PC-9 (cell line): Measurements from ENCODE around the gene TEDC1.

Experiments used
- CTCF ChIP-seq: fragments of 200-600 bp; sonication (generic); conservative IDR thresholded peaks from 2 replicates; pipeline ENCODE4 v1.6.1; 2017; ENCODE audit warnings: mixed run types, antibody characterized with exemption, mild to moderate bottlenecking, moderate library complexity
- EZH2 ChIP-seq: fragments of 200-600 bp; sonication (generic); IDR thresholded peaks from 2 replicates; pipeline ENCODE4 v1.8.0; 2017; ENCODE audit warnings: antibody characterized with exemption, low read depth

GRCh38 chr14:105503935-105504692, 13.1 kb downstream of the TEDC1 start:
- no peak for TF ChIP-seq CTCF
- no peak for TF ChIP-seq EZH2
